ENCODE measurements around the gene KIRREL3. TPM values are rescaled to one million over a fixed set of nuclear protein-coding genes. Genes with fewer than 3 reads are reported as not detected.

Gene KIRREL3
- total RNA-seq, 1 experiment from 2014 or later = 0.44 TPM

GRCh38 chr11:126782810-126783209 lies 217.8 kb downstream of the KIRREL3 start:
- POLR2A ChIA-PET (ENCODE audit: unreplicated experiment) = no interaction called here
- intact Hi-C loops (cut with micrococcal nuclease) = no loop called here
- DNase-seq = no peak

GRCh38 chr11:126781942-126782341 lies 218.6 kb downstream of the KIRREL3 start:
- Histone ChIP-seq H3K9ac (ENCODE audit: low read length) (no peak overlapping the region), H3K27ac (ENCODE audit: low read length) (no peak overlapping the region), H4K20me1 (ENCODE audit: low read length) (no peaks in the 10 kb centered on the region), H2AFZ (ENCODE audit: low read length) (no peak overlapping the region), H3K27me3 (ENCODE audit: low read length) (peaks cover 44% of the 10 kb centered on the region), H3K4me1 (ENCODE audit: insufficient read depth, low read length) (no peaks in the 10 kb centered on the region), H3K9me3 (ENCODE audit: low read length) (no peaks in the 10 kb centered on the region), H3K4me3 (ENCODE audit: low read length) (no peak overlapping the region), H3K79me2 (ENCODE audit: low read length) (no peaks in the 10 kb centered on the region), H3K4me2 (ENCODE audit: low read length) (no peak overlapping the region), H3K36me3 (ENCODE audit: low read depth, low read length) (no peaks in the 10 kb centered on the region), H3K9me2 (replicated peaks; ENCODE audit: low read length) (no peaks in the 10 kb centered on the region), H3F3A (ENCODE audit: low read length, unreplicated experiment) (no peaks in the 10 kb centered on the region)
- ATAC-seq (no peak), DNase-seq (no peak)
- CTCF ChIA-PET = no interaction called here
- no TSS peak for BruUV-seq (replicated peaks)
- POLR2A ChIA-PET (ENCODE audit: unreplicated experiment) = no interaction called here
- intact Hi-C loops (cut with micrococcal nuclease) = no loop called here
- TF ChIP-seq EZH2phosphoT487 (IDR thresholded peaks at IDR 0.05; ENCODE audit: borderline replicate concordance, low read length) = no peak
- TF ChIP-seq EZH2 (IDR thresholded peaks at IDR 0.05; ENCODE audit: low read length, unreplicated experiment) = no peak
- no peak for TF ChIP-seq CTCF (conservative IDR thresholded peaks at IDR 0.05; ENCODE audit: low read depth, low read length)

More at GRCh38 chr11:126782810-126783209, 217.8 kb downstream of the KIRREL3 start:
- Histone ChIP-seq H3K27me3 (ENCODE audit: low read length) (peaks cover 44% of the 10 kb centered on the region), H3K9ac (ENCODE audit: low read length) (no peak overlapping the region), H4K20me1 (ENCODE audit: low read length) (no peaks in the 10 kb centered on the region), H3K4me3 (ENCODE audit: low read length) (no peak overlapping the region), H3K36me3 (ENCODE audit: low read depth, low read length) (no peaks in the 10 kb centered on the region), H3K79me2 (ENCODE audit: low read length) (no peaks in the 10 kb centered on the region), H3K9me2 (replicated peaks; ENCODE audit: low read length) (no peaks in the 10 kb centered on the region), H3K4me2 (ENCODE audit: low read length) (no peak overlapping the region), H3K9me3 (ENCODE audit: low read length) (no peaks in the 10 kb centered on the region), H3K27ac (ENCODE audit: low read length) (no peak overlapping the region), H3K4me1 (ENCODE audit: insufficient read depth, low read length) (no peaks in the 10 kb centered on the region), H2AFZ (ENCODE audit: low read length) (no peak overlapping the region), H3F3A (ENCODE audit: low read length, unreplicated experiment) (no peaks in the 10 kb centered on the region)
- no TSS peak for BruUV-seq (replicated peaks)
- CTCF ChIA-PET = no interaction called here
- ATAC-seq = no peak
- TF ChIP-seq CTCF (conservative IDR thresholded peaks at IDR 0.05; ENCODE audit: low read depth, low read length) (no peak), EZH2phosphoT487 (IDR thresholded peaks at IDR 0.05; ENCODE audit: borderline replicate concordance, low read length) (no peak), EZH2 (IDR thresholded peaks at IDR 0.05; ENCODE audit: low read length, unreplicated experiment) (no peak)

GRCh38 chr11:126776119-126776518 lies 224.5 kb downstream of the KIRREL3 start:
- POLR2A ChIA-PET (ENCODE audit: unreplicated experiment) = no interaction called here
- Histone ChIP-seq H3K9me2 (replicated peaks; ENCODE audit: low read length) (no peaks in the 10 kb centered on the region), H4K20me1 (ENCODE audit: low read length) (no peaks in the 10 kb centered on the region), H3K27me3 (ENCODE audit: low read length) (peaks cover 28% of the 10 kb centered on the region), H3K4me3 (ENCODE audit: low read length) (no peak overlapping the region), H2AFZ (ENCODE audit: low read length) (no peak overlapping the region), H3K79me2 (ENCODE audit: low read length) (no peaks in the 10 kb centered on the region), H3K4me2 (ENCODE audit: low read length) (no peak overlapping the region), H3F3A (ENCODE audit: low read length, unreplicated experiment) (no peaks in the 10 kb centered on the region), H3K4me1 (ENCODE audit: insufficient read depth, low read length) (no peaks in the 10 kb centered on the region), H3K36me3 (ENCODE audit: low read depth, low read length) (no peaks in the 10 kb centered on the region), H3K9me3 (ENCODE audit: low read length) (no peaks in the 10 kb centered on the region), H3K27ac (ENCODE audit: low read length) (no peak overlapping the region), H3K9ac (ENCODE audit: low read length) (no peak overlapping the region)
- no peak for ATAC-seq
- CTCF ChIA-PET = no interaction called here
- TF ChIP-seq CTCF (conservative IDR thresholded peaks at IDR 0.05; ENCODE audit: low read depth, low read length) (no peak), EZH2phosphoT487 (IDR thresholded peaks at IDR 0.05; ENCODE audit: borderline replicate concordance, low read length) (no peak), EZH2 (IDR thresholded peaks at IDR 0.05; ENCODE audit: low read length, unreplicated experiment) (no peak)
- BruUV-seq (replicated peaks) = no TSS peak
- DNase-seq = no peak
- intact Hi-C loops (cut with micrococcal nuclease) = no loop called here

All from PC-3 (cell line).